OCI-LY3 (cell line): Measurements from ENCODE around the gene SMYD3.

Experiments
- H2AFZ ChIP-seq: fragments of 200-600, 300-600 bp; shearing (Covaris generic); 2 replicates; pipeline ENCODE4 v1.6.0; 2014; ENCODE audit warnings: antibody characterized with exemption, low read depth, low read length
- H3K27ac ChIP-seq: fragments of 200-600, 300-600 bp; sonication (generic); 2 replicates; pipeline ENCODE4 v1.5.1; 2014; ENCODE audit warnings: mild to moderate bottlenecking, low read length, moderate library complexity, mixed read lengths
- H3K27me3 ChIP-seq: fragments of 200-600, 300-600 bp; sonication (generic); 2 replicates; pipeline ENCODE4 v1.6.1; 2014; ENCODE audit warnings: low read depth, low read length, mixed read lengths
- H3K36me3 ChIP-seq: fragments of 200-600, 300-600 bp; sonication (generic); replicated peaks from 2 replicates; pipeline ENCODE3; 2014; ENCODE audit warnings: low read depth, low read length, mixed read lengths
- H3K4me1 ChIP-seq: fragments of 300-600, 200-600 bp; sonication (generic); 2 replicates; pipeline ENCODE4 v1.6.1; 2014; ENCODE audit warnings: low read length, mixed read lengths
- H3K4me2 ChIP-seq: fragments of 200-600, 300-600 bp; sonication (generic); 2 replicates; pipeline ENCODE4 v1.6.1; 2014; ENCODE audit warnings: low read length, mixed read lengths
- H3K4me3 ChIP-seq: fragments of 300-600, 200-600 bp; sonication (generic); 2 replicates; pipeline ENCODE4 v1.5.1; 2014; ENCODE audit warnings: antibody characterized with exemption, mild to moderate bottlenecking, low read length, moderate library complexity
- H3K79me2 ChIP-seq: fragments of 300-600, 200-600 bp; shearing (Covaris generic); 2 replicates; pipeline ENCODE4 v1.6.1; 2014; ENCODE audit warnings: mild to moderate bottlenecking, low read length, mixed read lengths
- H3K9ac ChIP-seq: fragments of 300-600, 200-600 bp; shearing (Covaris generic); 2 replicates; pipeline ENCODE4 v1.6.0; 2014; ENCODE audit warnings: mild to moderate bottlenecking, low read length, moderate library complexity
- H3K9me3 ChIP-seq: fragments of 200-600, 300-600 bp; shearing (Covaris generic); 2 replicates; pipeline ENCODE4 v1.6.1; 2014; ENCODE audit warnings: low read length, mixed read lengths; ENCODE audit not compliant: insufficient read depth
- H4K20me1 ChIP-seq: fragments of 200-600, 300-600 bp; sonication (generic); 2 replicates; pipeline ENCODE4 v1.6.1; 2016; ENCODE audit warnings: low read length, mixed read lengths; ENCODE audit not compliant: insufficient read depth
- EZH2phosphoT487 ChIP-seq: fragments of 200-600 bp; shearing (Covaris generic); IDR thresholded peaks from 2 replicates; pipeline ENCODE4 v1.6.1; 2018; ENCODE audit warnings: antibody characterized with exemption, mixed run types, low read depth
- TF ChIP-seq, protein P1 (sequence below): fragments of 200-600, 300-600 bp; sonication (generic); IDR thresholded peaks from 2 replicates; pipeline ENCODE4 v1.5.1; 2014; ENCODE audit warnings: antibody characterized with exemption, low read length, low read depth

SMYD3 gene

DNA sequence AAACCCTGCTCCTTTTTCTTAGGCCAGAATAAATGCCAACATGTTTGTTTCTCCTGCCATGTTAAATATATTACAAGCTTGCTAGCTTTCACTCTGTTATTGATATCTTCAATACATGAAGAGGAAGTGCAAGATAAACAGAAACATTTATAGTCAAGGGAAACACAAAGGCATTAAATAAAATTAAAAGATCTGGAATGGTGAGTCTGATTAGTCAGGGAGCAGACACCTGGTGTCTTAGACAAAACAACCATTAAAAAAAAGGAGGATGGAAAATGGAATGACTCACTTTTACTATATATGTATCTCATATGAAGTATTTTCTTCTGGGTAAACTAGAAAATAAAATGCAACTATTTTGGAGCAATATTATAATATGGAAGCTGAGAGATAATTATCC is 123.3 kb downstream of the SMYD3 start:
- no peaks in the 10 kb centered on the region for H3K4me1 ChIP-seq
- H4K20me1 ChIP-seq: no peaks in the 10 kb centered on the region
- no peak overlapping the region for H3K9ac ChIP-seq
- no peaks in the 10 kb centered on the region for H3K9me3 ChIP-seq
- no peak overlapping the region for H2AFZ ChIP-seq
- no peak for TF ChIP-seq EZH2phosphoT487
- TF ChIP-seq, protein P1, sequence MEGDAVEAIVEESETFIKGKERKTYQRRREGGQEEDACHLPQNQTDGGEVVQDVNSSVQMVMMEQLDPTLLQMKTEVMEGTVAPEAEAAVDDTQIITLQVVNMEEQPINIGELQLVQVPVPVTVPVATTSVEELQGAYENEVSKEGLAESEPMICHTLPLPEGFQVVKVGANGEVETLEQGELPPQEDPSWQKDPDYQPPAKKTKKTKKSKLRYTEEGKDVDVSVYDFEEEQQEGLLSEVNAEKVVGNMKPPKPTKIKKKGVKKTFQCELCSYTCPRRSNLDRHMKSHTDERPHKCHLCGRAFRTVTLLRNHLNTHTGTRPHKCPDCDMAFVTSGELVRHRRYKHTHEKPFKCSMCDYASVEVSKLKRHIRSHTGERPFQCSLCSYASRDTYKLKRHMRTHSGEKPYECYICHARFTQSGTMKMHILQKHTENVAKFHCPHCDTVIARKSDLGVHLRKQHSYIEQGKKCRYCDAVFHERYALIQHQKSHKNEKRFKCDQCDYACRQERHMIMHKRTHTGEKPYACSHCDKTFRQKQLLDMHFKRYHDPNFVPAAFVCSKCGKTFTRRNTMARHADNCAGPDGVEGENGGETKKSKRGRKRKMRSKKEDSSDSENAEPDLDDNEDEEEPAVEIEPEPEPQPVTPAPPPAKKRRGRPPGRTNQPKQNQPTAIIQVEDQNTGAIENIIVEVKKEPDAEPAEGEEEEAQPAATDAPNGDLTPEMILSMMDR: no peak
- H3K4me3 ChIP-seq: no peak overlapping the region
- no peak overlapping the region for H3K27ac ChIP-seq
- H3K36me3 ChIP-seq: no peaks in the 10 kb centered on the region
- H3K79me2 ChIP-seq: peaks cover 9% of the 10 kb centered on the region
- H3K4me2 ChIP-seq: no peak overlapping the region
- no peaks in the 10 kb centered on the region for H3K27me3 ChIP-seq

GRCh38 chr1:246383239-246383589 is 123.9 kb downstream of the SMYD3 start:
- TF ChIP-seq, protein P1: no peak
- TF ChIP-seq EZH2phosphoT487: no peak
- no peaks in the 10 kb centered on the region for H3K9me3 ChIP-seq
- H3K4me2 ChIP-seq: no peak overlapping the region
- H3K27me3 ChIP-seq: no peaks in the 10 kb centered on the region
- H4K20me1 ChIP-seq: no peaks in the 10 kb centered on the region
- H3K79me2 ChIP-seq: peaks cover 9% of the 10 kb centered on the region
- H3K9ac ChIP-seq: no peak overlapping the region
- H3K4me1 ChIP-seq: no peaks in the 10 kb centered on the region
- no peak overlapping the region for H2AFZ ChIP-seq
- no peak overlapping the region for H3K4me3 ChIP-seq
- H3K36me3 ChIP-seq: no peaks in the 10 kb centered on the region
- no peak overlapping the region for H3K27ac ChIP-seq

DNA sequence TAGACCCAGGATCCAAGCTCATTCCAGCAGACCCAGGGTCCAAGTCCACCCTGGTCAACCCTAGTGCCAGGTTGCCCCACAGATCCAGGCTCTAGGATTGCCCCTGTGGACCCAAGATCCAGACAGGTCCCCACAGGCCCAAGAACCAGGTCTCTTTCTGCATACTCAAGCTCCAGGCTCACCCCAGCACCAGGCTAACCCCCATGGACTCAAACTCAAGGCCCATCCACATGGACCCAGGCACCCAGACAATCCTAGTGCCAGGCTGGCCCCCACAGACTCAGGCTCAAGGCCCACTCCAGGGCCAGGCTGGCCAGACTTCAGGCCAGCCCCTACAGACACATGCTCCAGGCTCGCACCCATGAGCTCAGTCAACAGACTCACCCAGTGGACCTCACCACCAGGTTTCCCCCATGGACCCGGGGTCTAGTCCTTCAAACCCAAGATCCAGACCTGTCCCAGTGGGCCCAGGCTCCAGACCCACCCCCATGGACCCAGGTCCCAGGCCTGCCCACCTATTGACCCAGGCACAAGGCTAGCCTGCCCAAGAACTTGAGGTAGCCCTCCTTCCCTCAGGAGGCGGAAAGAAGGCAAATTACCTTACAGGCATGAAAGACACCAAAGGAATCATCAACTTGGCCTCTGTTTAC is 124.4 kb downstream of the SMYD3 start:
- Histone ChIP-seq H3K27me3 (no peaks in the 10 kb centered on the region), H3K4me2 (no peak overlapping the region), H3K9ac (no peak overlapping the region), H3K4me1 (no peaks in the 10 kb centered on the region), H2AFZ (no peak overlapping the region), H3K79me2 (peaks cover 11% of the 10 kb centered on the region), H3K9me3 (no peaks in the 10 kb centered on the region), H3K27ac (no peak overlapping the region), H3K4me3 (no peak overlapping the region), H3K36me3 (no peaks in the 10 kb centered on the region), H4K20me1 (no peaks in the 10 kb centered on the region)
- TF ChIP-seq EZH2phosphoT487: no peak
- TF ChIP-seq, protein P1: no peak

DNA sequence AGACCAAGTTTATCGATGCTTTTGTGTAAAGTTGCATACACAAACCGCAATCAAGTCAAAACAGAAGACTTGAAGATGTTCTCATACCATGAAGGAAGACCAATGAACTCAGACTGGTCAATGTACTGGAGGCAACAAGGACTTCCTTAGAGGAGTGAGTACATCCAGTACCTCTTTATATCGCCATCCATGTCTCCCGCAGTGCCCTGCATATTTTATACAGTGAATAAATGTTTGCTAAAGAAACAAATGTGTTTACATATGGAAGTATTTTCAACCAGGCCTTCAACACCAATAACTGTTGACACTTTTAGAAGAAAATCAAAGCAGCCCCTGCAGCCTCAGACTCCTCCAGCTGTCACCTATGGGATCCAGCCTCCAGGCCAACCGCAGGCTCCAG is 125.6 kb downstream of the SMYD3 start:
- no peak for TF ChIP-seq EZH2phosphoT487
- TF ChIP-seq, protein P1: no peak
- no peaks in the 10 kb centered on the region for H3K4me1 ChIP-seq

More for the DNA sequence above, 125.6 kb downstream of the SMYD3 start:
- H3K4me3 ChIP-seq: no peak overlapping the region
- no peak overlapping the region for H3K9ac ChIP-seq
- H2AFZ ChIP-seq: no peak overlapping the region
- no peak overlapping the region for H3K27ac ChIP-seq
- no peaks in the 10 kb centered on the region for H4K20me1 ChIP-seq
- no peaks in the 10 kb centered on the region for H3K9me3 ChIP-seq
- H3K4me2 ChIP-seq: no peak overlapping the region
- no peaks in the 10 kb centered on the region for H3K36me3 ChIP-seq
- H3K27me3 ChIP-seq: no peaks in the 10 kb centered on the region
- peaks cover 13% of the 10 kb centered on the region for H3K79me2 ChIP-seq
